GM10266 (cell line): ENCODE data around the gene PARD3B.

Source experiments
- DNase-seq: peaks from one replicate; pipeline ENCODE4 v3.0.0; 2012; ENCODE audit errors: extremely low spot score
- TF ChIP-seq, protein P1 (sequence below): IDR thresholded peaks from 2 replicates; pipeline ENCODE4 v1.5.1; 2012; ENCODE audit warnings: mild to moderate bottlenecking, low read depth; ENCODE audit not compliant: control insufficient read depth, insufficient read depth; ENCODE audit errors: missing control alignments

PARD3B gene

DNA sequence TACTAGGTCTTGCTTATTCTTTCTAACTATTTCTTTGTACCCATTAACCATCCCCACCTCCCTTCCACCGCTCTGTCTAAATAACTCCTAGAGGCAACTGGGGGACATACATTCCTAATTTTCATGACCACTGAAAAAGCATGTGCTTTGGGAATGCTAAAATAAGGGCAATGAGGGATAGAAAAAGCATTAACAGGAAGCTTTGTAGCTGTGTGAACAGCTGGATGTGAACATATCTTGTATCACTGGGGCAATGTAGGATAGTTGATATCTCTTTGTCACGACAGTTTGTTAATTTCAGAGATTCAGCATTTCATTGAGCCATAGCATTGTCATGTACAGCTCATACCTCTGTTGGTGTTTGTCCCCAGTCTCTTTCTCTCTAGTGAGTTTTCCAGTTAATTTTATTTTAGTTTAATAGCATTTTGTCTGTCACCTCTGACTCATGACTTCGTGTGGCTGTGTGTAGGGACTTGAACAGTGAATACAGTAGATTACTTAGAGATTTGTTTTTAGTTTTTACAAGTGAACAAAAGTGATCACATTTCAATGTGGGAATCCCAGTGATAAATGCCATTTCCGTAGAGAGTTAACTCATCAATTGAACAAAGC is 906.7 kb downstream of the PARD3B start:
- TF ChIP-seq, protein P1, sequence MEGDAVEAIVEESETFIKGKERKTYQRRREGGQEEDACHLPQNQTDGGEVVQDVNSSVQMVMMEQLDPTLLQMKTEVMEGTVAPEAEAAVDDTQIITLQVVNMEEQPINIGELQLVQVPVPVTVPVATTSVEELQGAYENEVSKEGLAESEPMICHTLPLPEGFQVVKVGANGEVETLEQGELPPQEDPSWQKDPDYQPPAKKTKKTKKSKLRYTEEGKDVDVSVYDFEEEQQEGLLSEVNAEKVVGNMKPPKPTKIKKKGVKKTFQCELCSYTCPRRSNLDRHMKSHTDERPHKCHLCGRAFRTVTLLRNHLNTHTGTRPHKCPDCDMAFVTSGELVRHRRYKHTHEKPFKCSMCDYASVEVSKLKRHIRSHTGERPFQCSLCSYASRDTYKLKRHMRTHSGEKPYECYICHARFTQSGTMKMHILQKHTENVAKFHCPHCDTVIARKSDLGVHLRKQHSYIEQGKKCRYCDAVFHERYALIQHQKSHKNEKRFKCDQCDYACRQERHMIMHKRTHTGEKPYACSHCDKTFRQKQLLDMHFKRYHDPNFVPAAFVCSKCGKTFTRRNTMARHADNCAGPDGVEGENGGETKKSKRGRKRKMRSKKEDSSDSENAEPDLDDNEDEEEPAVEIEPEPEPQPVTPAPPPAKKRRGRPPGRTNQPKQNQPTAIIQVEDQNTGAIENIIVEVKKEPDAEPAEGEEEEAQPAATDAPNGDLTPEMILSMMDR, result no peak
- DNase-seq, result no peak

DNA sequence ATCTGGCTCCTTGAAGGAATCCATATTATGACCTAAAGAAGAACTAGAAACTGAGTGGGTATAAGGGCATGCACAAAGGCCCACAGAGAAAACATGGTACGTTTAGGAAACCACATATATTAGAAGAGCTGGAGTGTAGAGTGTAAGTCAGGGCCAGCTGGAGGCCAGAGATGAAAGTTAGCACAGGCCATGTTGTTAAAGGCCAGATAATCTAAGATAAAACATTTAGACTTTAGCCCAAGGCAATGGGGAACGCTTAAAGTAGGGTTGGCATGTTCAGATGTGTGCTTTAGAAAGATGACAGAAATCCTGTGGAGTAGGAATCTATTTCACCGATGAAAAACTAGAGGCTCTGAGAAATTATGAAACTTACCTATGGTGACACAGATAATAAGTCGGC is 907.9 kb downstream of the PARD3B start:
- TF ChIP-seq, protein P1, result no peak
- no peak for DNase-seq

- TF ChIP-seq, protein P1, result no peak
- no peak for DNase-seq
Measured at GRCh38 chr2:205456682-205457081, 911.4 kb downstream of the PARD3B start.

DNA sequence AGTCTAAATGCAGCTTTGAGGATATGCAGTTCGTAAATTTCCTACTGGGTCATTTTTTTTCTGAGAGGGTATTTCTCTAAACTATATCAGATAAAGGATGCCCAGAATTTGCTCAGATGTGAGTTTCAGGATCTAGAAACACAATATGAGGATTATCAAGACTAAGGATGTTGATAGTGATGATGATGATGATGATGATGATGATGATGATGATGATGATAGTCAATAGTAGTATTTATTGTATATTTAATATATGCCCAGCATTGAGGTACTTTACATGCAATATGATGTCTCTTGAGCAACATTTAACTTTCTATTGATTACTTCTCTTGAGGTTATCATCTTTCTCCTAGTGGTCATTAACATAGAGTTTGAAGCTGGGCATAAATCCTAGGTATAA is 914.9 kb downstream of the PARD3B start:
- TF ChIP-seq, protein P1, result no peak
- no peak for DNase-seq

DNA sequence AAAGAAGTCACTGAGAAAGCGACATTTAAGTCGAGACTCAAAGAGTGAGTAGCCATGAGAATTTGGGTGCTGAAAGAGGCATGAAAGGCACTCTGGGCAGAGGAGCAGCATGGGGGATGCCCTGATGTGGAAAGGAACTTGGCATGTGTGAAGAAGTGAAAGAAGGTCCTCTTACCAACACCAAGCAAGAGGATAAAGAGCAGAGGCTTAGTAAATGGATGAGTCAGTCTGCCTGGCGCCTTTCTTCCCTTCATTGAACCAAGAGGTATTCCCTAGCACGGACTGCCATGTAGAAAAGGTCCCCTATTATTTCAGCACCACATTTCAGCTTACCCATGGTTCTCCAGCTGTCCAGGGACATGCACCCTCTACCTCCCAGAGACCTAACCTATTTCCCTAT is 915.9 kb downstream of the PARD3B start:
- TF ChIP-seq, protein P1, result no peak
- DNase-seq, result no peak

DNA sequence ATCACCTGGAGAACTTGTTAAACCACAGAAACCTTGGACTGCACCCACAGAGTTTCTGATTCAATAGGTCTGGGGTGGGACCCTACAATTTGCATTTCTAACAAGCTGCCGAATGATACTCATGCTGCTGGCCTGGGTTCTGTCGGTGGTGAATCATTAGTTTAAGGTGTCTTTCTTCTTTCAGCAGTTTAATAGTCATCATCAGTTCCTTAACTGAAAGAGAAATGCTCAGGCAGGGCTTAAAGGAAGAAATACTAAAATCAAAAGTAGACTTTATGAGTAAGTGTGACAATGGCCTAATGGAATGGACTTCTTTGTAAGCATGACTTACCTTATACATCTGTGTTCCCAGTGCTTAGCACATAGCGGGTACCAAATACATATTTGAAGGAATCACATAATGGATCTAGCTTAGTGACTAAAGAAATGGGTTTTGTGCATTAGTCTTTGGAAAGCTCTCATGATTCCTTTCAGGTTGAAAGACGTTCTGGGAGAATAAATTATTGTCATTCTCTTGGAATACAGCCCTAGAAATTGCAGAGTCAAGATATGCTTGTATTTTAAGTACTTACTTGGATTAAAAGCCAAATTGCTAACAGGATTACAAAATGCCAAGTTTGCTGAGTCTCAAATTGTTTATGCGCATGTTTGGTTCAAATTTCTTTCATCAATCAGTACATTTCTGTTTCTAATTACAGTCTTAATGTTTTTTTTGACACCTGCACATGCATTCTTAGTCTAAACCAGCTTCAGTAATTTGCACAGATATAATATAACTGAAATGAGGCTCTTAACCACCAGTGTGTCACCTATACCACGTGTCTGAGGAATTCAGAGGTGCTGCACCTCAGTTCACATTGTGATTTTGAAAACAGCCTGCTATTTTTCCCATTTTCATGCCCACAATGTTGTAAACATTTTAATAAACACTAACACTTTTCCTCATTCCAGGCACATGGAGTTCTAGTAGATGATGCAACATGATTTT is 916.7 kb downstream of the PARD3B start:
- no peak for DNase-seq
- TF ChIP-seq, protein P1, result no peak
